Adrenal gland (tissue), 12 donors: ENCODE measurements around the gene CLIC4. TPM values are rescaled to one million over a fixed set of nuclear protein-coding genes. Genes with fewer than 3 reads are reported as not detected.

Source experiments
- DNase-seq, 7 donors: peaks; one replicate each; pipeline ENCODE4 v3.0.0-alpha.2; 2019 to 2020
- H3K27ac ChIP-seq, 5 donors: fragments of 200-600 bp; sonication (generic) in 4 of 5; 1 replicate in 3 of 5; 2 replicates in 2 of 5; pipeline versions ENCODE4 v1.5.1 to v1.8.0; 2016 to 2020; ENCODE audit warnings: mild to moderate bottlenecking in 1 of 5
- H3K27me3 ChIP-seq: fragments of 200-600 bp; 2 replicates; pipeline ENCODE4 v1.8.0; 2021
- H3K36me3 ChIP-seq, 2 donors: fragments of 200-600 bp; replicated peaks in 1 of 2; 1 replicate in 1 of 2; 2 replicates in 1 of 2; pipeline versions ENCODE4 v1.5.1 to v1.8.0; 2018 to 2022
- H3K4me1 ChIP-seq, 2 donors: fragments of 200-600 bp; replicated peaks in 1 of 2; 1 replicate in 1 of 2; 2 replicates in 1 of 2; pipeline versions ENCODE4 v1.5.1 to v1.8.0; 2018 to 2021
- H3K4me3 ChIP-seq, 4 donors: fragments of 200-600 bp; sonication (generic) in 3 of 4; one replicate each; pipeline ENCODE4 v1.5.1; 2016 to 2018
- H3K9me3 ChIP-seq, 3 donors: fragments of 200-600 bp; sonication (generic) in 1 of 3; replicated peaks in 1 of 3; 1 replicate in 2 of 3; 2 replicates in 1 of 3; pipeline versions ENCODE4 v1.5.1 to v1.8.0; 2016 to 2021
- POLR2A ChIP-seq, 2 donors: fragments of 450-650 bp; IDR thresholded peaks; one replicate each; pipeline ENCODE4 v1.6.1; 2017; ENCODE audit warnings: antibody characterized with exemption in 2 of 2, mild to moderate bottlenecking in 2 of 2, moderate library complexity in 1 of 2
- WGBS, 4 donors: extraction: QIAGEN DNeasy Blood & Tissue Kit in 2 of 4; methylation state at CpG; one replicate each; pipeline versions ENCODE4 v1.1.5 to v1.1.7; 2013 to 2017; 5-methylcytosine and 5-hydroxymethylcytosine counted together
- intact Hi-C, 2 donors: fragments of 100-400 bp; cut with DNase I; formaldehyde crosslinking; loops; one replicate each; pipeline versions ENCODE4 v1.14.1 to v1.15.0; 2022 to 2023
- polyA plus RNA-seq, 3 donors: library from polyadenylated mRNA; stranded (reverse); fragments of 200-250 nt in 2 of 3; fragments of 350-450 nt in 1 of 3; fragmentation: Illumina TruSeq in 1 of 3; extraction: RNeasy Lipid Tissue Mini Kit (QIAGEN cat#74804) in 1 of 3; gene quantifications; one replicate each; pipeline ENCODE4 v1.2.3, GENCODE V29; 2013 to 2014
- total RNA-seq, 9 donors: library from RNA; depleted of rRNA in 4 of 9; stranded (reverse); fragments of >200 nt in 4 of 9; fragments of 120-200 nt in 1 of 9; fragmentation: NEBNext Ultra II Directional in 1 of 9; extraction: Animal tissue kit (Norgen Biotek cat#: 25700) in 1 of 9; gene quantifications; one replicate each; pipeline versions ENCODE4 v1.1.0 to v1.2.4, GENCODE V29; 2013 to 2023
- TF ChIP-seq, protein P1 (sequence below), 6 experiments: fragments of 450-650 bp in 4 of 6; fragments of 200-600 bp in 2 of 6; sonication (generic) in 1 of 6; IDR thresholded peaks; 1 replicate in 5 of 6; 2 replicates in 1 of 6; pipeline versions ENCODE4 v1.5.1 to v1.8.0; 2016 to 2021; ENCODE audit warnings: antibody characterized with exemption in 6 of 6, mild to moderate bottlenecking in 2 of 6, moderate library complexity in 1 of 6
- donor health status: healthy with polysubstance abuse.
- donor health status: Bipolar disorder and iron deficiency.
- donor health status: DM: yes; HTN: yes; CAD: no.
- donor health status: DM: no; HTN: no; CAD: no.
- donor health status: DM: no; HTN: no; CAD: no.
- donor health status: DM: yes; HTN: yes; CAD: no.

CLIC4 gene
- total and polyA plus RNA-seq, 12 donors = 26.8 to 166 (median 107) TPM

DNA sequence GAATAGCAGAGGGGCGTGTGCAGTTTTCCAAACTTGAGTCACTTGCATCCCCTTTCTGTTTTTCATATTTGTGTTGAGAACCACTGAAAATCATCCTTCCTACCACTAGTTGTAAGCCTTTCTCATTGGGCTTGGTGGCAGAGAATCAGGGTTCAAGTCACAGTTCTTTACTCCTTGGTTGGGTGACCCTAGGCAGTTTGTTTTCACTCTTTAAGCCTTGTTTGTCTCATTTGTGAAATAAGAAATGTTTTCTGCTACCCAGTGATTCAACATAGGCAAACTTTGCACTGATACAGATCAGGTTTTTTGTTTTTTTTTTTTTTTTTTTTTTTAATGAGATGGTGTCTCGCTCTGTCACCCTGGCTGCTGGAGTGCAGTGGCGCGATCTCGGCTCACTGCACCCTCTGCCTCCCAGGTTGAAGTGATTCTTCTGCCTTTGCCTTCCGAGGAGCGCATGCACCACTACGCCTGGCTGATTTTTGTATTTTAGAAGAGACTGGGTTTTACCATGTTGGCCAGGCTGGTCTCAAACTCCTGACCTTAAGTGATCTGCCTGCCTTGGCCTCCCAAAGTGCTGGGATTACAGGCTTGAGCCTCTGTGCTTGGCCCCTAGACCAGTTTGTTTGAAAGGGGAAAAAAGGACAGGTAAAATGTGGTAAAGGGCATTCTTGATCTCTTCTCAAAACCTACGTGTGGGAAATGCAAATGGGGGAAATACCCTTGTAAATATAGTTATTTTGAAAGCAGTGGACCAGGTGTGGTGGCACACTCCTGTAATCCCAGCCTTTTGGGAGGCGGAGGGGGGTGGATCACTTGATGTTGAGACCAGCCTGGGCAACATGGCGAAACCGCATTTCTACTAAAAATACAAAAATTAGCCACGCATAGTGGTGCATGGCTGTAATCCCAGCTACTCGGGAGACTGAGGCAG, 3.2 kb downstream of the CLIC4 start:
- H3K9me3 ChIP-seq = no peaks in the 10 kb centered on the region
- H3K4me1 ChIP-seq = peaks cover 0 to 21% of the 10 kb centered on the region in 2 donors
- 88 to 91% (median 89%) methylated on average over 14 of the region's 14 CpGs for WGBS, 4 donors
- intact Hi-C loops = no loop called here
- peak in 1 of 7 donors; percentile 45 for DNase-seq
- H3K27ac ChIP-seq = no peak overlapping the region
- no peaks in the 10 kb centered on the region for H3K36me3 ChIP-seq
- TF ChIP-seq, protein P1, sequence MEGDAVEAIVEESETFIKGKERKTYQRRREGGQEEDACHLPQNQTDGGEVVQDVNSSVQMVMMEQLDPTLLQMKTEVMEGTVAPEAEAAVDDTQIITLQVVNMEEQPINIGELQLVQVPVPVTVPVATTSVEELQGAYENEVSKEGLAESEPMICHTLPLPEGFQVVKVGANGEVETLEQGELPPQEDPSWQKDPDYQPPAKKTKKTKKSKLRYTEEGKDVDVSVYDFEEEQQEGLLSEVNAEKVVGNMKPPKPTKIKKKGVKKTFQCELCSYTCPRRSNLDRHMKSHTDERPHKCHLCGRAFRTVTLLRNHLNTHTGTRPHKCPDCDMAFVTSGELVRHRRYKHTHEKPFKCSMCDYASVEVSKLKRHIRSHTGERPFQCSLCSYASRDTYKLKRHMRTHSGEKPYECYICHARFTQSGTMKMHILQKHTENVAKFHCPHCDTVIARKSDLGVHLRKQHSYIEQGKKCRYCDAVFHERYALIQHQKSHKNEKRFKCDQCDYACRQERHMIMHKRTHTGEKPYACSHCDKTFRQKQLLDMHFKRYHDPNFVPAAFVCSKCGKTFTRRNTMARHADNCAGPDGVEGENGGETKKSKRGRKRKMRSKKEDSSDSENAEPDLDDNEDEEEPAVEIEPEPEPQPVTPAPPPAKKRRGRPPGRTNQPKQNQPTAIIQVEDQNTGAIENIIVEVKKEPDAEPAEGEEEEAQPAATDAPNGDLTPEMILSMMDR (IDR thresholded peaks at IDR 0.05) = no peak
- no peak for TF ChIP-seq POLR2A (IDR thresholded peaks at IDR 0.05)
- H3K27me3 ChIP-seq = no peaks in the 10 kb centered on the region
- peak overlapping the region in 1 of 4 donors; percentile 100 for H3K4me3 ChIP-seq

DNA sequence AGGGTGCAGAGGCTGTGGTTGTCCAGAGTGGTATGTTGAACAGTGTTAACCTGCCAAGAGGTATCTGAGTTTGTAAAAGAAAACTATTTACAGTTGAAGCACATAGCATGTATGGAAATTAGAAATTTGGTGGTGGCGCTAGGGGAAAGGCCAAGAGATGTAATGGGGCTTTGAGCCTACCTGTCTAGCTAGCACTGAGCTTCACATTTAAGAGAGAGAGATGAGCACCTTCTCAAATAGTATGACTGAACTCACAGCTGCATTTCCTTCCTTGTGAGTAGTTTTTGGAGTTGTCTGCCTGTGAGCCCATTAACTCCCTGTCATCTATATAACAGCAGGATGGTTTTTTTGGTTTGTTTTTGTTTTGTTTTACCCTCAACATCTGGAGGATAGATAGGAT, 4.0 kb downstream of the CLIC4 start:
- 92 to 100% (median 95%) methylated on average over 1 of the region's 1 CpG for WGBS, 4 donors
- DNase-seq = no peak
- Histone ChIP-seq H3K36me3 (no peaks in the 10 kb centered on the region), H3K4me3 (no peak overlapping the region), H3K4me1 (peaks cover 0 to 14% of the 10 kb centered on the region in 2 donors), H3K27me3 (no peaks in the 10 kb centered on the region), H3K9me3 (no peaks in the 10 kb centered on the region), H3K27ac (no peak overlapping the region)
- intact Hi-C loops = no loop called here
- TF ChIP-seq, protein P1 (IDR thresholded peaks at IDR 0.05) = no peak
- no peak for TF ChIP-seq POLR2A (IDR thresholded peaks at IDR 0.05)

DNA sequence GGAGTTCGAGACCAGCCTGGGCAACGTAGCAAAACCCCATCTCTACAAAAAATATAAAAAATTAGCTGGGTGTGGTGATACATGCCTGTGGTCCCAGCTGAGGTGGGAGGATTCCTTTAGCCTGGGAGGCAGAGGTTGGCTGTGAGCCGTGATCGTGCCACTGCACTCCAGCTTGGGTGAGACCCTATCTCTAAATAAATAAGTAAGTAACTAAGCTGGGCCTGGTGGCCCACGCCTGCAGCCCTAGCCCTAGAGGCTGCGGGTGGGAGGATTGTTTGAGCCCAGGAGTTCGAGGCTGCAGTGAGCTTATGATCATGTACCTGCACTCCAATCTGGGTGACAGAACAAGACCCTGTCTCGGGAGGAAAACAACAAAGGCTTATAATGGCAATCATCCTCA, 4.6 kb downstream of the CLIC4 start:
- peak in 1 of 7 donors; percentile 39 for DNase-seq
- peaks cover 0 to 14% of the 10 kb centered on the region in 2 donors for H3K4me1 ChIP-seq
- TF ChIP-seq, protein P1 (IDR thresholded peaks at IDR 0.05) = no peak
- TF ChIP-seq POLR2A (IDR thresholded peaks at IDR 0.05) = no peak
- H3K4me3 ChIP-seq = no peak overlapping the region
- intact Hi-C loops = loop anchor here in 1 of 2 donors (5.0 kb wide), 1 partner anchor 72 kb away; no protein-coding TSS in a partner anchor
- no peak overlapping the region for H3K27ac ChIP-seq
- no peaks in the 10 kb centered on the region for H3K27me3 ChIP-seq
- H3K9me3 ChIP-seq = no peaks in the 10 kb centered on the region
- 89 to 95% (median 93%) methylated on average over 4 to 8 of the region's 8 CpGs for WGBS, 4 donors
- H3K36me3 ChIP-seq = no peaks in the 10 kb centered on the region

DNA sequence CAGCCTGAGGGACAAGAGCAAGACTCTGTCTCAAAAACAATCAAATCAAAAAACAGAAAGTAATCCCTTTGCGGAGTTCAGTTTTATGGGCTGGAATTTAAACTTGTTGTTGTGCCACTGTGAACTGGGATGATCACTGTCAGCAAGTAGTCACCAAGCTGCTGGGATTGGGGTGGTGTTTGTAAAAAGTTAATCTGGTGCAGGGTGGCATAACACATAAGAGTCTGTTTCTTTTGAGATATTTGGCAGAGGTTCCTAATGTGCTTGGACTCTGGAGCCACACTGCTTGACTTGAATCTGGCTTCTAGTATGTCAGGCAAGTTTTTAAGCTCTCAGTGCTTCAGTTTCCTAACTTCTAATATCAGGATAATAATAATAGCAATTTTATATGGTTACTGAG, 6.6 kb downstream of the CLIC4 start:
- no peak for DNase-seq
- Histone ChIP-seq H3K36me3 (no peaks in the 10 kb centered on the region), H3K4me3 (no peak overlapping the region), H3K27me3 (no peaks in the 10 kb centered on the region), H3K9me3 (no peaks in the 10 kb centered on the region), H3K27ac (no peak overlapping the region), H3K4me1 (peaks cover 0 to 10% of the 10 kb centered on the region in 2 donors)
- intact Hi-C loops = loop anchor here in 1 of 2 donors (5.0 kb wide), 1 partner anchor 70 kb away; no protein-coding TSS in a partner anchor
- TF ChIP-seq POLR2A (IDR thresholded peaks at IDR 0.05) = no peak
- TF ChIP-seq, protein P1 (IDR thresholded peaks at IDR 0.05) = no peak
- 78 to 88% (median 85%) methylated on average over 1 of the region's 1 CpG for WGBS, 4 donors
